NCI-H2107 treated with DMSO at 0.1 percent for 48 hours (cell line): Measurements from ENCODE around the gene MPP3.
"Not testable (repeated sequence)": the region's sequence is repeated elsewhere in the genome, so short reads cannot be mapped to it uniquely, and the experiment has no call there.

Source experiments
- DNase-seq: peaks from one replicate; lab custom pipeline; 2025; ENCODE audit not compliant: unreplicated experiment; lab: John Stamatoyannopoulos, UW

Gene MPP3

DNA sequence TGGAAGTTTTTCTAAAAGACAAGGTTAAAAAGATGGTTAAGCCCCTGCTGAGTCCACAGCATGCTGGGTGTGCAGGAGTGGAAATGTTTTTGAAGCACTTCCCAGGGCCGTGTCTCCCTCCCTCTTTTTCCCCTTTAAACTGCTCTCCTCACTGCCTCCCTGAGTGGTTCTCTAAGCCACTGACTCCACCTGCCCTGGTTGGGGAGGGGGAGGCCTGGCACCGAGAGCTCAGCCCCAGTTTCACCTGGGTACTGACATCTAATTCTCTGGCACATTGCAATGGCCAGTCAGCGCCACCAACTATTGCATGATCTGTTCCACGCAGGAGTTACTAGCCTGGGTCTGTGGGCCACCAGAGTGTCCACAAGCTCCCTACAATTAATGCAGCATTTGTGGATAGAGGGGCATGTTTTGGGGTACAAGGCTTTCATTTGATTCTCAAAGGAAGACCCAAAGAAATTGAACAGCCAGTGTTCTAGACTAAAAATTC is 22.7 kb downstream of the MPP3 start:
- DNase-seq = no peak

DNA sequence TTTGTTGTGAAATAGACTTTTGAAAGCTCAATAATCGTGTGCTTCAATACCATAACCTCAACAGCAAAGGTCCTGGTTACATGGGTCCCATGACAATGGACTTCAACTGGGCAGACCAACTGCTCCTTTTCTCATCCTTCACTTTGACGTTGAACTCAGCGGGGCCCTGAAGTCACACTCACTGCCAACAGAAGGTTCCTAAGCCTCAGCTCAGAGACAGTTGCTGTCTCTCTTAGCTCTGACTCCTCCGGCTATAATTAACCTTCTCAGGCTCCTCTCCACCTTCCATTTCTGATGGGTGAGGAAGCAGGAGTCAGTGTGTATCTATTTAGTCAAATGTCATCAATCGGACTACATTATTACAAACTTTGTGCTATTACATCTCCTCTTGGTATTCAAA is 23.8 kb downstream of the MPP3 start:
- no peak for DNase-seq

DNA sequence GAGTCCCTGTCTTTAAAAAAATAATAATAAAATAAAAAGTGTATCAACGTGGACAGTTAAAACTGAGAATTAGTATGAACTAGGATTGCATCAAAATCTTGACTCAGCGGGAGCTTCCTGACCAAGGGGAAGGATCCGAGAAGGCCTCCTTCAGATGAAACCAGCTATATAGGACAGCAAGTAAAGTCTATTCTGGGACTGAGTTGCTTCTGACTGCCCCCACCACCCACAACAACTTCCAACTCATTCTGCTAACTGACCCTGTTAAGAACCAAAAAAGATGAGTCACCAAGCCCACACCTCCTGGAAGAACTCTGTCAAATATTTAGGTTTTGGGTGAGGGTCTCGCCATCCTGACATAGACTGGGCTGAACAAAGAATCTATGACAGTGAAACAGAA is 24.9 kb downstream of the MPP3 start:
- no peak for DNase-seq

DNA sequence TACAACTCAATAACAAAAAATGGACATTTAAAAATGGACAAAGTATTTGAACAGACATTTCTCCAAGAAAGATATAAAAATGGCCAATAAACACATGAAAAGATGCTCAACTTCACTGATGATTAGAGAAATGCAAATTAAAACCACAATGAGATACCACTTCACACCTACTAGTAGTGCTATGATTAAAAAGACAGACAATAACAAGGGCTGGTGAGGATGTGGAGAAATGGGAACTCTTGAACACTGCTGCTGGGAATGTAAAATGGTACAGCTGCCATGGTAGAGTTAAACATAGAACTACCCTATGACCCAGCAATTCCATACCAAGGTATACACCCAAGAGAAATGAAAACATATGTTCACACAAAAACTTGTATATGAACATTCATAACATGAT is 27.8 kb downstream of the MPP3 start:
- no peak for DNase-seq

DNA sequence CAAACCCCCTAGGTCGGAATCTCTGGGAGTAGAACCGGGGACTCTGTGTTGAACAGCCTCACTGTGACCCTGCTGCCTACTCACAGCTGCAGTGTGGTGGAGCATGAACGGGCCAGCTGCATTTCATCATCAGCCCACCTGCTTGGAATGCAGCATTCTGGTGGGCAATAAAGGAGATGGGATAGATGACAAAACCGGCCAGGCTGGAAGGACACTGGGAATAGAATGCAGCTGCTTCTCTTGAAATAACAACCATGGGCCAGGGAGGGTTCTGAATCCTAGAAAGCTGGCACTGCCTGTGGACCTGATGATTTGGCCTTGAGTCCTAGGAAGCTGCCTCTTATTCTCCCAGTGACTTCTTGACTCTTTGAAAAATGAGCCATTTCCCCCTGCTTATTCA is 29.2 kb downstream of the MPP3 start:
- DNase-seq = no peak

DNA sequence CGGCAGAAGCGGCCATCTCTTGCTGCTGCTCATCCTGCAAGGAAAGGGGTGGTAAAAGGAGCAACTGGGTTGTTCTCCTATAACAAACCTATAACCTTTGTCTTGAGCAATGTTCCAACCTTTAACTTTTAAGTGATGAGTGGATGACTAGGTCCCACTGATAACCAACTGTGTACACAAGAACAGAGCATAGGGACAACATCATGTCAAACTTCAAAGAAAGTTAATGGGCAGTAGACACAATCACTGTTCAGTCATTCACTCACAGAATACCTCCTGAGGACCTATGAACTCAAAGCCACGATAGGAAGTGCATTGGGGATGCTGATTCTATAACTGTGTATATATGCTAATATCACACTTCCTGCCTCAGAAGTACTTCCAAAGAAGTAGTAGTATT is 31.1 kb downstream of the MPP3 start:
- DNase-seq = no peak

DNA sequence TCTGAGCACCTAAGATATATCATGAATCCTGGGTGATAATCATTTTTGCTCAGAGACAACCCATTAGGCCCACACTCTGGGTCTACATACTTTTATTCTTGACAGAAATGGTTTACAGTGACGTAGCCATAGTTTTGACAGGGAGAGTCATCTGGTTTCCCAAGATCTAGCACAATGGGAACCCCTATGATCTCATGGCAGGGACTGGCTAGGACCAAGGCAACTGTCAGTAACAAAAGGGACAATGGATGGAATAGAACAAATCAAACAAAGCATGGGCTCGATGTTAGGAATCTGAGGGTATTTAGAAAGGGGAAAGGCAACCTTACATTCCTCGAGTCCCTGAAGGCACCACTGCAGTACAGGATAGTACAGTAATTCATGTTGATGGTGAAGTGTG is 32.2 kb downstream of the MPP3 start:
- no peak for DNase-seq

DNA sequence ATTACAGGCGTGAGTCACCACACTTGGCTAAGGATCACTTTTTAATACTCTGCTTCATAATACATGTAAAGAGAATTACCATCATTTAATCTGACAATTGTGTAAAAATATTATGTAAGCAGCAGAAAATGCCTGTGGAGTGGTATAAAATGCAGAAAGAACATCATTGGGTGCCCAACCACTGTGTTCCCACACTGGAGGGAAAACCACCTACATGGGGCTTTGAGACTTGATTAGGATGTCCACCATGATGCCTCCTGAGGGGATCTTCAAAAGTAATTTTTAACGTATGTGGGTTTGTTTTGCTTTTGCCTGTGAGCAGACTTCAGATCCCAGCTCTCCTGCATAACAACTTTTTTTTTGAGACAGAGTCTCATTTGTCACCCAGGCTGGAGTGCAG is 33.9 kb downstream of the MPP3 start:
- DNase-seq = no peak

DNA sequence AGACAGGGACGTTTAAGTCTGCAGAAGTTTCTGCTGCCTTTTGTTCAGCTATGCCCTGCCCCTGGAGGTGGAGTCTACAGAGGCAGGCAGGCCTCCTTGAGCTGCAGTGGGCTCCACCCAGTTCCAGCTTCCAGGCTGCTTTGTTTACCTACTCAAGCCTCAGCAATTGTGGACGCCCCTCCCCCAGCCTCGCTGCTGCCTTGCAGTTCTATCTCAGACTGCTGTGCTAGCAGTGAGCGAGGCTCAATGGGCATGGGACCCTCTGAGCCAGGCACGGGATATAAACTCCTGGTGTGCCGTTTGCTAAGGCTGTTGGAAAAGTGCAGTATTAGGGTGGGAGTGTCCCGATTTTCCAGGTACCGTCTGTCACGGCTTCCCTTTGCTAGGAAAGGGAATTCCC is 34.9 kb downstream of the MPP3 start:
- DNase-seq = not testable (repeated sequence)

DNA sequence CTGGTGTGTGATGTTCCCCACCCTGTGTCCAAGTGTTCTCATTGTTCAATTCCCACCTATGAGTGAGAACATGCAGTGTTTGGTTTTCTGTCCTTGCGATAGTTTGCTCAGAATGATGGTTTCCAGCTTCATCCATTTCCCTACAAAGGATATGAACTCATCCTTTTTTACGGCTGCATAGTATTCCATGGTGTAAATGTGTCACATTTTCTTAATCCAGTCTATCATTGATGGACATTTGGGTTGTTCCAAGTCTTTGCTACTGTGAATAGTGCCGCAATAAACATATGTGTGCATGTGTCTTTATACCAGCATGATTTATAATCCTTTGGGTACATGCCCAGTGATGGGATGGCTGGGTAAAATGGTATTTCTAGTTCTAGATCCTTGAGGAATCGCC is 40.3 kb downstream of the MPP3 start:
- not testable (repeated sequence) for DNase-seq

DNA sequence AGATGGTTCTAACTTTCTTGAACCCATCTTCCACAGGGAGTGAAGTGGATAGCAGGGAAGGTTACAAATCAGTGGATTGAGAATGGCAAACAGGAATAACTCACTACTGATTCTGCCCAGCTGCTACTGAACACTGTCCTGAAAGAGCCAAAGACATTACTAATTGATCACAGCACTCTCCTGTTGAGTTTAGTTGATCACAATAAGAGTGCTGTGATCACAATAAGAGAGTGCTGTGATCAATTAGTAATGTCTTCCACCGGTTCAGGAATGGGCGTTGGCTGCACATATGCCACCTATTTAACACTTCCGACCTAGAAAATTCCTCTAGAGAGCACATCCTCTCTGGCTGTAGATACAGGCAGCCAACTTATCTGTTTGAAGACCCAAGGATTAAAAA is 41.4 kb downstream of the MPP3 start:
- no peak for DNase-seq

DNA sequence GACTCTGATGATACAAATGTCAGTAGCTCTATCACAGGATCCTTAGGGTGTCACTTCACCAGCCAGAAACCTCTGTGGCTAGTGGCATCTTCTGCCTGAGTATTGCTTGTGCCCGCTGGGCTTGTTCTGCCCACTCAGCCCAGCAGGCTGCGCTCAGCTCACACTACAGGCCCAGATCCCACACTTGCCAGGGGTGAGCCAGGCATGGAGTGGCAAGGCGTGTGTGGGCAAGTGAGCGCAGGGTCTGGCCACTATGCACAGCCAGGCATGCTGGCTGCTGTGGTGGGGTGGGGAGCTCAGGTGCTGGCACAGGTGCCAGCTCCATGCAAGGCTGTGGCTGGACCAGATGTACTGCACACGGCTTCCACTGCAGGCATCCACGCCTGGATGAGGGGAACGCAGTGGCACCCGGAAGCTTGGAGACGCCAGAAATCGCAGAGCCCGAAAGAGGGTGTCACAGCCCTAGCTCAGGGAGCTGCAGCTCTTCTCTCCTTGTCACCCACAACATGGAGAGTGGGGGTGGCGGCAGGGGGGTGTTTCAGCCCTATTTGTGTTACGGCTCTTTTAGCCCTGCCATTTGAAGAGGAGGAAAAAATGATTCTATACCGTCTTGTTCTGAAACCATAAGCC is 42.5 kb downstream of the MPP3 start:
- DNase-seq = no peak

DNA sequence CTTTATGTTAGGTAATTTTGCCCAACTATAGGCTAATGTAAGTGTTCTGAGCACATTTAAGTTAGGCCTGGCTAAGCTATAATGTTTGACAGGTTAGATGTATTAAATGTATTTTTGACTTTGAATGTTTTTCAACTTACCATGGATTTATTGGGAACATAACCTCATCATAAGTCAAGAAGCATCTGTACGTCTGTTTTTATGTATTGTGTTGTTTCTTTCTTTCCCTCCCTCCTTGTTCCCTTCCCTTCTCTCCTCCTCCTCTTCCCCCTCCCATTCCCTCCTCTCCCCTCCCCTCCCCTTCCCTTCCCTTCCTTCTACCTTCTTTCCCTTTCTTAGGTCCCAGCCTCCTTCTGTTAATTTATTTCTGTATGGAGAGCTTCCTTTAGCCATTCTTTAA is 43.5 kb downstream of the MPP3 start:
- no peak for DNase-seq

DNA sequence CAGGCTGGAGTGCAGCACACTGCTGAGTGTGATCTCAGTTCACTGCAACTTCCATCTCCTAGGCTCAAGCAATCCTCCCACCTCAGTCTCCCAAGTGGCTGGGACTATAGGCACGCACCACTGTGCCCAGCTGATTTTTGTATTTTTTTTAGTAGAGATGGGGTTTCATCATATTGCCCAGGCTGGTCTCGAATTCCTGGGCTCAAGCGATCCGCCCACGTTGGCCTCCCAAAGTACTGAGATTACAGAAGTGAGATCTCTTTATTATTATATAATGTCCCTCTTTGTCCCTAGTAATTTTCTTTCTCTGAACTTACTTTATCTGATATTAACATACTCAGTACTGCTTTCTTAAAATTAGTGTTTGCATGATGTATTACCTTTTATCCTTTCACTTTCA is 44.4 kb downstream of the MPP3 start:
- no peak for DNase-seq

DNA sequence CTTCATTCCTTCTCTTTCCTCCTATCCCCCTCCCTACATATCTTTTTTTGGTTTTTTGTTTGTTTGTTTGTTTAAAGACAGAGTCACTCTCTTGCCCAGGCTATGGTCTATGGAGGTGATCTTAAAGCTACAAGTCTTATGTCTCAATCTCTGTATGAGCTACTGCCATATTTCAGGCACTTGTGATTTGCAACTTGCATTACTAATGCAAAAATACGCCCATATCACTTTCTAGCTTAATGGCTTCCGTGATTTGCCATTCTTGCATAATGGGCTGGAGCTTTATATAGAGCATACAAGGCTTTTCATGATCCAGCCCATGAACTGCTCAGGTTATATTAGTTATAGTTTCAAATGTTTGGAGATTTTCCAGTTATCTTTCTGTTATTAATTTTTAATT is 45.2 kb downstream of the MPP3 start:
- DNase-seq = no peak

DNA sequence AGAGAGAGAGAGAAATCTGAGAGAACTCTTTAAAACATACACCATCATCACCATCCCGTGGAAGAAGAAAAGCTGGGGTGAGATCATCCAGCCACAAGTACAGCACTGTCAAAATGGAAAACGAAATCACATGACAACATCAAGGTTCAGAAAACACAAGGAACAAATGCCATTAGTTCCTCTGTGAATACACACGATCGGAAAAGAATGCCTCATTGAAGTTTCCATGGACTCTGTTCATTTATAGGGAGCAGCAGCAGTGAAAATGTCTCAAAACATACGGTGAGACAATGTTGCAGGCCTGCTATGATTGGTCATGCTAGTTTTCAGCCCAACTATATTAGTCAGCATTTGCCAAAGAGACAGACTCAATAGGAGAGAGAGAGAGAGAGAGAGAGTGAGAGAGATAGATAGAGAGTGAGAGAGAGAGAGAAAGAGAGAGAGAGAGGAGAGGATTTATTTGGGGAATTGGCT is 48.3 kb downstream of the MPP3 start:
- no peak for DNase-seq

DNA sequence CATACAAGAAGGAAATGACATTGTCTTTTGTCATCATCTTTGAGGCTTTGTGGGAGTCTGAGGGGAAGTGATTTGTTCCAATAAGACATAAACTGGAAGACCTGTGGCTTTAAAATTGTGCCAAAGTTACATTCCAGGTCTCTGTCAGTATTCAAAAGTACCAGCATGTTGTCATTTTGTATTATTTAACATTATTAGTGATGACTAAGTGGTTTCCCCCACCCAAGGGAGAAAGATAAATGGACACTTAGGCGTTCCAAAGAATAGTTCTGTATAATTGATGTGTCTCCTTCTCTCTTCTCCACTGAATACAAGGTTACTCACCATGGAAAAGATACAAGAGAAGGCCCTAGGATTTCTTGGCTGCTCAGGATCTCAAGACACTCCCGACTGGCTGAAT is 48.9 kb downstream of the MPP3 start:
- DNase-seq = no peak

DNA sequence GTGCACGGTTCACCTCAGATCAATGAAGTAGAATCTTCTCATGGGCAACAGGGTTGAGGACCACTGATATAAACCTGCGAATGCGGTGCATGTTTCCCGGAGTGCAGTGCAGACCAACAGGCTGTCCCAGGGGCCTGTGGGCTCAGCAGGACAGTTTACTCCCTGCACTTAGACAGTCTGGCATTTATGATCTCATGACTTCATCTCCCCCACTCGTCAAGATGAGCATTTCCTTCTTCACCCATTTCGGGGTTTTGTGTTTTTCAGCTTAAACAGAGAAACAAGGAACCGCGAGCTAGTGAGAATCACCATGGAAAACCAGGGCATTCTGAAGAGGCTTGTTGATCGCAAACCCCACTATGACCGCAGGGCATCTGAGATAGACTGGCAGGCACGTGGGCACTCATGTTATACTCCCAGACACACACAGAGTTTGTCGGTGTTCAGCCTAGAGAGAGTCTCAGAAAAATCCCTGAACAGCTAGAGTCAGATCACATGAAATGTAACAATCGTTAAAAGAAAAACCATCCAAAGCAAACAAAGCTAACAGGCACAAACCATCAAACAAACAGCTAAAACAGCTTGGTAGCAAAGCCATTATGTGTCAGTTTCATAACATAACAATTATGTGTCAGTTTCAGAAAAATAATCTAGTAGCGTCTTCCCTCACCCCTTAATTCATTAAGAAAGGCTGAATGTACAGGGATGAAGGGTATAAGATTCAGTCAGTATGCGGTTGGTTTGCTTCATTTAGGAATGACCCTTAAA is 49.8 kb downstream of the MPP3 start:
- DNase-seq = no peak

DNA sequence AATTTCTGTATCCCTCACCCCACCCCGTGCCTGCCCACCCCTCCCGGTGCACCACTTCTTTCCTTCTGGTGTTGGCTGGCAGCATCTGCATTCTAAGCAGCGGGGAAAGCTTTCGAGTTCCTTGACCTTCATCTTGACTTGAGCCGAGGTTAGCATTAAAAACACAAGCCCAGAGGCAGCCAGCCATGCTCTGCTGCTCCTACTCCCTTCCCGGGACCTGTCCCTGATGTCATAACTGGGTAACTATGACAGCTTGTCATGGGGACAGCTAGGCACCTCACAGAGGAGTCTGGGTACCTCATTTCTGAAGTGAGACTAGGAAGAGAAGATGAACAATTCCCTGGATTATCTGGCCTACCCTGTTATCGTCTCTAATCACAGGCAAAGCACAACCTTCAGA is 52.8 kb downstream of the MPP3 start, which contains the start of gene CFAP97D1:
Gene CFAP97D1 (plus strand): TSS at position 301 of the 400 bp plus-strand sequence. CDS start 28 bp downstream, at position 329.
- DNase-seq = no peak

DNA sequence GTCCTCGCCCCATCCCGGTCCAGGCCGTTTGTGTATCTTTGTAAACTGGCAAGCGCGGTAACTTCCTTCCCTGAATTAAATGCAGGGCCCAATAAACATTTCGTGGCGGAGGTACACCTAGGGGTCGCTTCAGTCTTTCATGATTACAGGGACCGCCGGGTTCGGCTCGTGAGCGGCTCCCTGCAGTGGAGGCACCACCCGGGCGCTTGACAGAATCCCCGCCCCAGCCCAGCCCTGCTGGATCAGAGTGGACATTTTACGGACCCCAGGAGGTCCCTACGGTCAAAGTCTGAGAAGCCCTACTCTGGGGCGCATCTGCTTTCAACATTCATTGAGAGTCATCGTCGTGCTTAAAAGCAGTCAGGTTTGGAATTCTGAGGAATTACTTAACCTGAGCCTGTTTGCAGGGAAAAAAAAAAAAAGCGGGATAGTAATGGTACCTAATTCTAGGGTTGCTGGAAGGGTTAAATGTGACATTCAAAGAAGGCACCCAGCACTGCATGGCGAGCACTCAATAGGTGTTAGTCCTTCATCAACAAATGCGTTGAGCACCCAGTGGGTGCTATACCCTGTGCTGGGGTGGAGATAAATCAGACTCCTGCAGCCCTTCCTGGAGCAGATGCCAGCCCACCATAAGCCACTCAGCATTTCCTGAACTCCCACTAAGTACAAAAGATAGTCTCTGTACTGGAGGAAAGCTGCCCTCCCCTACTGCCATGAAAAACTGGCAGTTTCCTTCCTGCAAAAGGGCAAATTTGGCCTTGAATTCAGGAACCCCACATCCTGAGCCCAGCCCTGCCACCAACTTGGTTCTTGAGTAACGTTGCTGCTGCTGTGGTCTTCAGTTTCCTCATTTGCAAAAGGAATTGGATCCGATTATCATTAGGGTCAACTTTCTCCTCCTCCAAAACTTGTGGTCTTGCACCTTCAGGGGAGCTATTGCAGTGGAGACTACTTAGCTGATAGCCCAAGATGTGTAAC is 53.5 kb downstream of the MPP3 start:
- DNase-seq = no peak
